K562 (cell line): Measurements from ENCODE around the gene SAE1. TPM values are rescaled to one million over a fixed set of nuclear protein-coding genes. Genes with fewer than 3 reads are reported as not detected.

Experiments
- ATAC-seq: fragments of 200-7000 bp; cut with Tn5 transposase; 3 replicates; pipeline ENCODE4 v1.9.1; 2020; ENCODE audit warnings: moderate library complexity
- BruUV-seq: library from RNA; stranded (reverse); fragments of 400-500 nt; replicated peaks from 2 replicates; lab custom pipeline; 2021; lab: Mats Ljungman, UMichigan
- CTCF ChIA-PET: fragments of 300-600 bp; formaldehyde crosslinking; extraction: SDS; loops from one replicate; lab custom pipeline; 2021; ENCODE audit warnings: low intra/inter-chr PET ratio; lab: Yijun Ruan, JAX
- POLR2A ChIA-PET: fragments of 300-600, 350-650 bp; sonication (Branson Sonifier 250); formaldehyde crosslinking; extraction: SDS; loops from one replicate; lab custom pipeline; 2021; ENCODE audit warnings: antibody characterized with exemption, inconsistent platforms; lab: Yijun Ruan, JAX
- DNase-seq, 4 experiments: peaks; one replicate each; pipeline versions ENCODE4 v3.0.0 to v3.0.0-alpha.2; 2011 to 2018; ENCODE audit warnings: low spot score in 3 of 4, mixed read lengths in 3 of 4; ENCODE audit errors: extremely low read depth in 1 of 4
- FAIRE-seq: peaks from 2 replicates; lab custom pipeline; 2011; peaks lifted over from hg19 to GRCh38; lab: Jason Lieb, UNC
- H2AFZ ChIP-seq: 2 replicates; pipeline ENCODE4 v1.6.0; 2011; ENCODE audit warnings: low read depth, low read length, control low read depth, inconsistent platforms
- H3K27ac ChIP-seq: fragments of 200-600 bp; 3 replicates; pipeline ENCODE4 v1.8.0; 2011; ENCODE audit warnings: low read depth, mild to moderate bottlenecking, control low read depth, inconsistent platforms, low read length, moderate library complexity, mixed read lengths; ENCODE audit errors: extremely low read depth
- H3K27me3 ChIP-seq, 2 experiments: fragments of 300-600 bp in 1 of 2; 2 replicates in 1 of 2; 3 replicates in 1 of 2; pipeline versions ENCODE4 v1.6.0 to v1.8.0; 2011; ENCODE audit warnings: inconsistent platforms in 2 of 2, low read length in 2 of 2, mild to moderate bottlenecking in 1 of 2, mixed read lengths in 1 of 2, moderate library complexity in 1 of 2; ENCODE audit not compliant: control insufficient read depth in 2 of 2, insufficient read depth in 2 of 2
- H3K36me3 ChIP-seq: fragments of 300-600 bp; 3 replicates; pipeline ENCODE4 v1.8.0; 2011; ENCODE audit warnings: mild to moderate bottlenecking, low read length, inconsistent platforms; ENCODE audit not compliant: control insufficient read depth, insufficient read depth
- H3K4me1 ChIP-seq, 2 experiments: fragments of 200-600 bp in 1 of 2; replicated peaks in 1 of 2; 2 replicates in 1 of 2; 3 replicates in 1 of 2; pipeline versions ENCODE4 v1.5.1 to v1.8.0; 2011; ENCODE audit warnings: inconsistent platforms in 2 of 2, low read length in 2 of 2, mild to moderate bottlenecking in 1 of 2, mixed read lengths in 1 of 2, moderate library complexity in 1 of 2; ENCODE audit not compliant: control insufficient read depth in 2 of 2, insufficient read depth in 2 of 2
- H3K4me2 ChIP-seq: 2 replicates; pipeline ENCODE4 v1.6.1; 2011; ENCODE audit warnings: low read length, control low read depth, inconsistent platforms, mixed read lengths; ENCODE audit not compliant: insufficient read depth
- H3K4me3 ChIP-seq: fragments of 200-600 bp; sonication (generic), shearing (Covaris generic); 2 replicates; pipeline ENCODE4 v1.5.1; 2016; ENCODE audit warnings: control low read depth, inconsistent platforms
- H3K79me2 ChIP-seq: fragments of 200-600 bp; 3 replicates; pipeline ENCODE4 v1.8.0; 2011; ENCODE audit warnings: low read length, inconsistent platforms; ENCODE audit not compliant: control insufficient read depth, insufficient read depth
- H3K9ac ChIP-seq, 2 experiments: 2 replicates each; pipeline versions ENCODE4 v1.6.0 to v1.6.1; 2011; ENCODE audit warnings: low read depth in 2 of 2, low read length in 2 of 2, control low read depth in 1 of 2, inconsistent platforms in 1 of 2, mild to moderate bottlenecking in 1 of 2, mixed read lengths in 1 of 2; ENCODE audit not compliant: insufficient read depth in 1 of 2
- H3K9me1 ChIP-seq: one replicate; pipeline ENCODE4 v1.6.0; 2011; ENCODE audit warnings: inconsistent platforms, mild to moderate bottlenecking, low read length, moderate library complexity; ENCODE audit not compliant: control insufficient read depth, insufficient read depth
- H3K9me3 ChIP-seq: replicated peaks from 2 replicates; pipeline ENCODE4 v1.5.1; 2011; ENCODE audit warnings: low read depth, low read length, inconsistent platforms; ENCODE audit not compliant: control insufficient read depth, insufficient read depth
- H4K20me1 ChIP-seq: replicated peaks from 2 replicates; pipeline ENCODE4 v1.6.1; 2011; ENCODE audit warnings: low read length, inconsistent platforms, mixed read lengths; ENCODE audit not compliant: control insufficient read depth, insufficient read depth
- NCOA6 ChIP-seq: fragments of 450-650 bp; IDR thresholded peaks from 2 replicates; pipeline ENCODE4 v1.6.1; 2017; ENCODE audit warnings: mild to moderate bottlenecking
- TCF7L2 ChIP-seq: fragments of 150-350 bp; IDR thresholded peaks from 2 replicates; pipeline ENCODE4 v1.6.1; 2016; ENCODE audit warnings: low read depth, mild to moderate bottlenecking, low read length, moderate library complexity
- TOE1 ChIP-seq, 2 experiments: fragments of 450-650 bp in 1 of 2; sonication (generic) in 1 of 2; formaldehyde crosslinking in 1 of 2; IDR thresholded peaks; 2 replicates each; pipeline versions ENCODE4 v1.7.1 to v1.8.0; 2016 to 2022; ENCODE audit warnings: borderline replicate concordance in 2 of 2, mild to moderate bottlenecking in 2 of 2, antibody characterized with exemption in 1 of 2, inconsistent platforms in 1 of 2, low read depth in 1 of 2, missing genetic modification reagents in 1 of 2, moderate library complexity in 1 of 2
- ZKSCAN1 ChIP-seq: fragments of 150-350 bp; IDR thresholded peaks from 2 replicates; pipeline ENCODE4 v1.6.1; 2016; ENCODE audit warnings: low read depth, low read length
- WGBS: fragments of 100-300 bp; shearing (Covaris generic); methylation state at CpG from one replicate; pipeline ENCODE4 v1.1.6; 2016; ENCODE audit warnings: low coverage, mixed read lengths; ENCODE audit not compliant: insufficient coverage; ENCODE audit errors: missing lambda C conversion rate; 5-methylcytosine and 5-hydroxymethylcytosine counted together
- in situ Hi-C: fragments of 300-500 bp; cut with MboI; formaldehyde crosslinking; loops from 4 replicates; pipeline ENCODE4 v1.15.0; 2018; ENCODE audit warnings: inconsistent platforms, mixed read lengths
- intact Hi-C: fragments of 100-400 bp; cut with micrococcal nuclease; formaldehyde crosslinking; loops from 2 replicates; pipeline ENCODE4 v1.14.2; 2022
- polyA plus RNA-seq, 8 experiments: library from polyadenylated mRNA; depleted of rRNA in 4 of 8; stranded (reverse) in 5 of 8; unstranded in 3 of 8; fragments of >200 nt; fragmentation: Nextera tagmentation in 2 of 8; fragmentation: Illumina TruSeq in 1 of 8; extraction: Ambion mirVana in 2 of 8; extraction: Trizol in 1 of 8; gene quantifications; 2 replicates each; pipeline versions ENCODE4 v1.2.1 to v1.2.3, GENCODE V29; 2011 to 2014; ENCODE audit warnings: inconsistent platforms in 1 of 8, missing spikeins in 1 of 8
- total RNA-seq, 7 experiments: library from RNA; depleted of rRNA in 6 of 7; stranded (reverse); fragments of >200 nt in 6 of 7; fragmentation: Illumina TruSeq in 2 of 7; extraction: Trizol in 2 of 7; gene quantifications; 2 replicates each; pipeline versions ENCODE4 v1.2.1 to v1.2.3, GENCODE V29; 2011 to 2021; ENCODE audit warnings: low replicate concordance in 1 of 7

Gene SAE1
- total and polyA plus RNA-seq, 9 of the 15 experiments (the other 6 are each of a cell fraction or from before 2014, with no cell fraction given) = 82.8 to 299 (median 217) TPM

DNA sequence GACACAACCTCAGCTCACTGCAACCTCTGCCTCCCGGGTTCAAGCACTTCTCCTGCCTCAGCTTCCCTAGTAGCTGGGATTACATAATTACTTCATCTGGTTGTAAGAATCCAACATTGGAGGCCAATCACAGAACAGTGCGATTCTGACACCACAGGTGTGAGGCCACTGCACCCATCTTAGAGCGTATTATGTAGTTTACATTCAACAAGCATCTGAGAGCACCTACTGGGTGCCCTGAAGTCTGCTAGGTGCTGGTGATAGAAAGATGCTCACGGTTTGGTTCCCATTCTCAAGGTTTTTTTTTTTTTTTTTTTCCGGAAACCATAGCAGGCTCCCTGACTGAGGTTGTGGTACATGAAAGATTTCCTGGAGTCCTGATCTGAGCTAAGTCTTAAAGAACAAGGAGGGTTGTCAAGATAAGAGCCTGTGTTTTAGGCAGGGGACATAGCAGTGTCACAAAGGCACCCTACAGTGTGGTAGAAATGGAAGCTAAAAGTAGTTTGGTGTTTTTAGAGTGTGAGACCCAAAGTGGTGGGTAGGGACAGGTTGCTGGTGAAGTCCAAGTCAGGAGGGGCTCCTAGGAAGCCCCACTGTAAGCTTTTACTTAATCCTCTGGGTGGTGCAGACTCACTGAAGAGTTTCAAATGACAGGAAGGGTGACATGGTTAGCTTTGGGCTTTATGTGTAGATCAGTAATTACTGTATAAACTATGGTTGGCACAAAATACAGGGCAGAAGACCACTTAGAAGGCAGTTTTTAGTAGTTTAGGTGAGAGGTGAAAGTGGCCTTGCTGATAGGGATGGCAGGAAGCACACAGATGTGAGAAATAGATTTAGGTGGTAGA, 15.2 kb downstream of the SAE1 start:
- no peak for TF ChIP-seq TOE1 (IDR thresholded peaks at IDR 0.05; ENCODE audit: borderline replicate concordance)
- TF ChIP-seq TOE1 (CRISPR knock-in tag; IDR thresholded peaks at IDR 0.05; ENCODE audit: borderline replicate concordance, low read depth) = no peak
- TF ChIP-seq ZKSCAN1 = peak; percentile 70; the same call in 1 of the 2 replicates
- no peak for TF ChIP-seq TCF7L2
- TF ChIP-seq NCOA6 = no peak
- FAIRE-seq = no peak
- Histone ChIP-seq H3K27ac (no peak overlapping the region), H3K9me3 (no peaks in the 10 kb centered on the region), H3K9me1 (no peaks in the 10 kb centered on the region), H3K4me1 (peaks cover 2 to 5% of the 10 kb centered on the region in 2 experiments), H2AFZ (no peak overlapping the region), H3K9ac (no peak overlapping the region), H3K36me3 (peaks cover 93% of the 10 kb centered on the region), H3K4me3 (no peak overlapping the region), H4K20me1 (peaks cover 7% of the 10 kb centered on the region), H3K27me3 (no peaks in the 10 kb centered on the region), H3K4me2 (no peak overlapping the region), H3K79me2 (peaks cover 73% of the 10 kb centered on the region)
- in situ Hi-C loops = no loop called here
- CTCF ChIA-PET = no interaction called here
- 89% methylated on average over 4 of the region's 5 CpGs for WGBS
- ATAC-seq = no peak; the same call in 2 of the 3 replicates
- intact Hi-C loops = no loop called here
- BruUV-seq = TSS peak; percentile 37
- POLR2A ChIA-PET = interaction anchor here (0.6 to 10.8 kb wide), 10 partner anchors 10 to 259 kb away, joined by 3 to 109 read pairs (median 4); partner anchors contain the start of genes SAE1 and ZC3H4
- DNase-seq = no peak
